ENCODE measurements around the gene TEK.
"Not testable (repeated sequence)": the region's sequence is repeated elsewhere in the genome, so short reads cannot be mapped to it uniquely, and the experiment has no call there.

Gene TEK

DNA sequence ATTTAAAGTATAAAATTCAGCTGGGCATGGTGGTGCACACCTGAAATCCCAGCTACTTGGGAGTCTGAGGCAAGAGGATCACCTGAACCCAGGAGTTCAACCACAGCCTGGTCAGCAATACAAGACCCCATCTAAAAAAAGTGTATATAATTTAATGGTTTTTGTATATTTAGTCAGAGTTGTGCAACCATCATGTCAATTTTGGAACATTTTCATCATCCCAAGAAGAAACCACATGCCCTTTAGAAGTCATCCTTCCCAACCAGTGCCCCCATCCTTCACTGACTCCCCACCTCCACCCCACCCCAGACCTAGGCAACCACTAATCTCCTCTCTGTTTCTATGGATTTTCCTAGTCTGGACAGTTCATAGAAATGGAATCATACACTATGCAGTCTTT is 18.8 kb upstream of the TEK start:
- H3K36me3 ChIP-seq (ENCODE audit: insufficient read depth, low read length), result no peaks in the 10 kb centered on the region
- no peaks in the 10 kb centered on the region for H3K4me1 ChIP-seq (ENCODE audit: insufficient read depth, low read length, poor library complexity, severe bottlenecking)
- no peaks in the 10 kb centered on the region for H3F3A ChIP-seq (ENCODE audit: low read depth)
- H3K79me2 ChIP-seq (ENCODE audit: insufficient read depth, low read length), result no peaks in the 10 kb centered on the region
- TF ChIP-seq EZH2phosphoT487 (IDR thresholded peaks at IDR 0.05; ENCODE audit: borderline replicate concordance), result no peak
- TF ChIP-seq, protein P1, sequence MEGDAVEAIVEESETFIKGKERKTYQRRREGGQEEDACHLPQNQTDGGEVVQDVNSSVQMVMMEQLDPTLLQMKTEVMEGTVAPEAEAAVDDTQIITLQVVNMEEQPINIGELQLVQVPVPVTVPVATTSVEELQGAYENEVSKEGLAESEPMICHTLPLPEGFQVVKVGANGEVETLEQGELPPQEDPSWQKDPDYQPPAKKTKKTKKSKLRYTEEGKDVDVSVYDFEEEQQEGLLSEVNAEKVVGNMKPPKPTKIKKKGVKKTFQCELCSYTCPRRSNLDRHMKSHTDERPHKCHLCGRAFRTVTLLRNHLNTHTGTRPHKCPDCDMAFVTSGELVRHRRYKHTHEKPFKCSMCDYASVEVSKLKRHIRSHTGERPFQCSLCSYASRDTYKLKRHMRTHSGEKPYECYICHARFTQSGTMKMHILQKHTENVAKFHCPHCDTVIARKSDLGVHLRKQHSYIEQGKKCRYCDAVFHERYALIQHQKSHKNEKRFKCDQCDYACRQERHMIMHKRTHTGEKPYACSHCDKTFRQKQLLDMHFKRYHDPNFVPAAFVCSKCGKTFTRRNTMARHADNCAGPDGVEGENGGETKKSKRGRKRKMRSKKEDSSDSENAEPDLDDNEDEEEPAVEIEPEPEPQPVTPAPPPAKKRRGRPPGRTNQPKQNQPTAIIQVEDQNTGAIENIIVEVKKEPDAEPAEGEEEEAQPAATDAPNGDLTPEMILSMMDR (conservative IDR thresholded peaks at IDR 0.05; ENCODE audit: low read length), result no peak
- H3K9ac ChIP-seq (ENCODE audit: low read depth, low read length, poor library complexity, severe bottlenecking), result no peak overlapping the region
- no peaks in the 10 kb centered on the region for H3K9me3 ChIP-seq (ENCODE audit: insufficient read depth, low read depth, low read length)
- H3K4me2 ChIP-seq (ENCODE audit: low read depth, low read length, poor library complexity, severe bottlenecking), result no peak overlapping the region
- no peaks in the 10 kb centered on the region for H3K9me2 ChIP-seq (replicated peaks; ENCODE audit: low read depth, low read length)
- no peak overlapping the region for H2AFZ ChIP-seq (ENCODE audit: low read length)
- no peak overlapping the region for H3K4me3 ChIP-seq (ENCODE audit: low read length, poor library complexity, severe bottlenecking)
- no peaks in the 10 kb centered on the region for H3K27me3 ChIP-seq (ENCODE audit: insufficient read depth, low read length, poor library complexity, severe bottlenecking)
- H4K20me1 ChIP-seq (ENCODE audit: insufficient read depth, low read length, poor library complexity, severe bottlenecking), result no peaks in the 10 kb centered on the region

DNA sequence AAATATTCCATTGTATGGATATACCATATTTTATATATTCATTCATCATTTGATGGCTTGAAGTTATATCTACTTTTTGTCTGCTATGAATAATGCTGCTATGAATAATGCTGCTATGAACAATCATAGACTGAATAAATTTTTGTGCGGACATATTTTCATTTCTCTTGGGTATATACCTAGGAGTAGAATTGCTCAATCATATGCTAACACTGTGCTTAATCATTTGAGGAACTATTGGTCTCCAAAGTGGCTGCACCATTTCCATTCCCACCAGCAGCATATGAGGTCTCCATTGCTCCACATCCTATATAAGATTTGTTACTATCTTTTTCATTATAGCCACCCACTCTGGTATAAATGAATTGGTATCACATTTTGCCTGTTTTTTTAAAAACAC is 18.3 kb upstream of the TEK start:
- Histone ChIP-seq H3K36me3 (ENCODE audit: insufficient read depth, low read length) (no peaks in the 10 kb centered on the region), H4K20me1 (ENCODE audit: insufficient read depth, low read length, poor library complexity, severe bottlenecking) (no peaks in the 10 kb centered on the region), H3K9me2 (replicated peaks; ENCODE audit: low read depth, low read length) (no peaks in the 10 kb centered on the region), H3K79me2 (ENCODE audit: insufficient read depth, low read length) (no peaks in the 10 kb centered on the region), H3K9ac (ENCODE audit: low read depth, low read length, poor library complexity, severe bottlenecking) (no peak overlapping the region), H3K4me1 (ENCODE audit: insufficient read depth, low read length, poor library complexity, severe bottlenecking) (no peaks in the 10 kb centered on the region), H3K4me2 (ENCODE audit: low read depth, low read length, poor library complexity, severe bottlenecking) (no peak overlapping the region), H2AFZ (ENCODE audit: low read length) (no peak overlapping the region), H3K4me3 (ENCODE audit: low read length, poor library complexity, severe bottlenecking) (no peak overlapping the region), H3K27me3 (ENCODE audit: insufficient read depth, low read length, poor library complexity, severe bottlenecking) (no peaks in the 10 kb centered on the region), H3F3A (ENCODE audit: low read depth) (no peaks in the 10 kb centered on the region), H3K9me3 (ENCODE audit: insufficient read depth, low read depth, low read length) (no peaks in the 10 kb centered on the region)
- TF ChIP-seq, protein P1 (conservative IDR thresholded peaks at IDR 0.05; ENCODE audit: low read length), result no peak
- no peak for TF ChIP-seq EZH2phosphoT487 (IDR thresholded peaks at IDR 0.05; ENCODE audit: borderline replicate concordance)

DNA sequence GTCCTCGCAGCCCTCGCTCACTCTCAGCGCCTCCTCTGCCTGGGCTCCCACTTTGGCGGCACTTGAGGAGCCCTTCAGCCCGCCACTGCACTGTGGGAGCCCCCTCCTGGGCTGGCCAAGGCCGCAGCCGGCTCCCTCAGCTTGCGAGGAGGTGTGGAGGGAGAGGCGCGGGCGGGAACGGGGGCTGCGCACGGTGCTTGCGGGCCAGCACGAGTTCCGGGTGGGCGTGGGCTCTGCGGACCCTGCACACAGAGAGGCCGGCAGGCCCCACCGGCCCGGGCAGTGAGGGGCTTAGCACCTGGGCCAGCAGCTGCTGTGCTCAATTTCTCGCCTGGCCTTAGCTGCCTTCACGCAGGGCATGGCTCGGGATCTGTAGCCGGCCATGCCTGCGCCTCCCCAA is 16.5 kb upstream of the TEK start:
- H3K4me3 ChIP-seq (ENCODE audit: low read length, poor library complexity, severe bottlenecking); H3K9ac ChIP-seq (ENCODE audit: low read depth, low read length, poor library complexity, severe bottlenecking); H4K20me1 ChIP-seq (ENCODE audit: insufficient read depth, low read length, poor library complexity, severe bottlenecking); H3K36me3 ChIP-seq (ENCODE audit: insufficient read depth, low read length); H2AFZ ChIP-seq (ENCODE audit: low read length); H3K4me2 ChIP-seq (ENCODE audit: low read depth, low read length, poor library complexity, severe bottlenecking); H3K4me1 ChIP-seq (ENCODE audit: insufficient read depth, low read length, poor library complexity, severe bottlenecking); H3K9me3 ChIP-seq (ENCODE audit: insufficient read depth, low read depth, low read length); H3K79me2 ChIP-seq (ENCODE audit: insufficient read depth, low read length); H3F3A ChIP-seq (ENCODE audit: low read depth); H3K27me3 ChIP-seq (ENCODE audit: insufficient read depth, low read length, poor library complexity, severe bottlenecking); H3K9me2 ChIP-seq (replicated peaks; ENCODE audit: low read depth, low read length): not testable (repeated sequence)

DNA sequence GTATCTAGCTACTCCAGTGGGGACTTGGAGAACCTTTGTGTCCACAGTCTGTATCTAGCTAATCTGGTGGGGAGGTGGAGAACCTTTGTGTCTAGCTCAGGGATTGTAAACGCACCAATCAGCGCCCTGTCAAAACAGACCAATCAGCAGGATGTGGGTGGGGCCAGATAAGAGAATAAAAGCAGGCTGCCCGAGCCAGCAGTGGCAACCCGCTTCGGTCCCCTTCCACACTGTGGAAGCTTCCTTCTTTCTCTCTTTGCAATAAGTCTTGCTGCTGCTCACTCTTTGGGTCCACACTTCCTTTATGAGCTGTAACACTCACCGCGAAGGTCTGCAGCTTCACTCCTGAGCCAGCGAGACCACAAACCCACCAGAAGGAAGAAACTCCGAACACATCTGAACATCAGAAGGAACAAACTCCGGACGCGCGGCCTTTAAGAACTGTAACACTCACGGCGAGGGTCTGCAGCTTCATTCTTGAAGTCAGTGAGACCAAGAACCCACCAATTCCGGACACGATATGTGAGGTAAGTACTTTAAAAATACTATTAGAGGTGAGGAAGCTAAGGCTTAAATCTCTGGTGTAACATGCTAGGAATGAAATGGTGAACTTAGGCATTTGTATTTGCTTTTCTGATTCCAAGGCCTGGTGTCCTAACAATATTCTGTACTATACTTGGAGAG is 15.5 kb upstream of the TEK start:
- H3K79me2 ChIP-seq (ENCODE audit: insufficient read depth, low read length); H3K36me3 ChIP-seq (ENCODE audit: insufficient read depth, low read length); H3F3A ChIP-seq (ENCODE audit: low read depth); H2AFZ ChIP-seq (ENCODE audit: low read length); H4K20me1 ChIP-seq (ENCODE audit: insufficient read depth, low read length, poor library complexity, severe bottlenecking); H3K4me1 ChIP-seq (ENCODE audit: insufficient read depth, low read length, poor library complexity, severe bottlenecking); H3K9ac ChIP-seq (ENCODE audit: low read depth, low read length, poor library complexity, severe bottlenecking); H3K4me3 ChIP-seq (ENCODE audit: low read length, poor library complexity, severe bottlenecking); H3K9me3 ChIP-seq (ENCODE audit: insufficient read depth, low read depth, low read length); H3K4me2 ChIP-seq (ENCODE audit: low read depth, low read length, poor library complexity, severe bottlenecking); H3K9me2 ChIP-seq (replicated peaks; ENCODE audit: low read depth, low read length); H3K27me3 ChIP-seq (ENCODE audit: insufficient read depth, low read length, poor library complexity, severe bottlenecking): not testable (repeated sequence)

Data from Loucy (cell line).